K562 (cell line): ENCODE measurements around the gene RPL22L1. TPM values are rescaled to one million over a fixed set of nuclear protein-coding genes. Genes with fewer than 3 reads are reported as not detected.

Experiments
- ATAC-seq: fragments of 200-7000 bp; cut with Tn5 transposase; 3 replicates; pipeline ENCODE4 v1.9.1; 2020; ENCODE audit warnings: moderate library complexity
- BruUV-seq: library from RNA; stranded (reverse); fragments of 400-500 nt; replicated peaks from 2 replicates; lab custom pipeline; 2021; lab: Mats Ljungman, UMichigan
- CTCF ChIA-PET: fragments of 300-600 bp; formaldehyde crosslinking; extraction: SDS; loops from one replicate; lab custom pipeline; 2021; ENCODE audit warnings: low intra/inter-chr PET ratio; lab: Yijun Ruan, JAX
- POLR2A ChIA-PET: fragments of 300-600, 350-650 bp; sonication (Branson Sonifier 250); formaldehyde crosslinking; extraction: SDS; loops from one replicate; lab custom pipeline; 2021; ENCODE audit warnings: antibody characterized with exemption, inconsistent platforms; lab: Yijun Ruan, JAX
- DNase-seq, 4 experiments: peaks; one replicate each; pipeline versions ENCODE4 v3.0.0 to v3.0.0-alpha.2; 2011 to 2018; ENCODE audit warnings: low spot score in 3 of 4, mixed read lengths in 3 of 4; ENCODE audit errors: extremely low read depth in 1 of 4
- FAIRE-seq: peaks from 2 replicates; lab custom pipeline; 2011; peaks lifted over from hg19 to GRCh38; lab: Jason Lieb, UNC
- H2AFZ ChIP-seq: 2 replicates; pipeline ENCODE4 v1.6.0; 2011; ENCODE audit warnings: low read depth, low read length, control low read depth, inconsistent platforms
- H3K27ac ChIP-seq: fragments of 200-600 bp; 3 replicates; pipeline ENCODE4 v1.8.0; 2011; ENCODE audit warnings: low read depth, mild to moderate bottlenecking, control low read depth, inconsistent platforms, low read length, moderate library complexity, mixed read lengths; ENCODE audit errors: extremely low read depth
- H3K27me3 ChIP-seq, 2 experiments: fragments of 300-600 bp in 1 of 2; 2 replicates in 1 of 2; 3 replicates in 1 of 2; pipeline versions ENCODE4 v1.6.0 to v1.8.0; 2011; ENCODE audit warnings: inconsistent platforms in 2 of 2, low read length in 2 of 2, mild to moderate bottlenecking in 1 of 2, mixed read lengths in 1 of 2, moderate library complexity in 1 of 2; ENCODE audit not compliant: control insufficient read depth in 2 of 2, insufficient read depth in 2 of 2
- H3K36me3 ChIP-seq: fragments of 300-600 bp; 3 replicates; pipeline ENCODE4 v1.8.0; 2011; ENCODE audit warnings: mild to moderate bottlenecking, low read length, inconsistent platforms; ENCODE audit not compliant: control insufficient read depth, insufficient read depth
- H3K4me1 ChIP-seq, 2 experiments: fragments of 200-600 bp in 1 of 2; replicated peaks in 1 of 2; 2 replicates in 1 of 2; 3 replicates in 1 of 2; pipeline versions ENCODE4 v1.5.1 to v1.8.0; 2011; ENCODE audit warnings: inconsistent platforms in 2 of 2, low read length in 2 of 2, mild to moderate bottlenecking in 1 of 2, mixed read lengths in 1 of 2, moderate library complexity in 1 of 2; ENCODE audit not compliant: control insufficient read depth in 2 of 2, insufficient read depth in 2 of 2
- H3K4me2 ChIP-seq: 2 replicates; pipeline ENCODE4 v1.6.1; 2011; ENCODE audit warnings: low read length, control low read depth, inconsistent platforms, mixed read lengths; ENCODE audit not compliant: insufficient read depth
- H3K4me3 ChIP-seq: fragments of 200-600 bp; sonication (generic), shearing (Covaris generic); 2 replicates; pipeline ENCODE4 v1.5.1; 2016; ENCODE audit warnings: control low read depth, inconsistent platforms
- H3K79me2 ChIP-seq: fragments of 200-600 bp; 3 replicates; pipeline ENCODE4 v1.8.0; 2011; ENCODE audit warnings: low read length, inconsistent platforms; ENCODE audit not compliant: control insufficient read depth, insufficient read depth
- H3K9ac ChIP-seq, 2 experiments: 2 replicates each; pipeline versions ENCODE4 v1.6.0 to v1.6.1; 2011; ENCODE audit warnings: low read depth in 2 of 2, low read length in 2 of 2, control low read depth in 1 of 2, inconsistent platforms in 1 of 2, mild to moderate bottlenecking in 1 of 2, mixed read lengths in 1 of 2; ENCODE audit not compliant: insufficient read depth in 1 of 2
- H3K9me1 ChIP-seq: one replicate; pipeline ENCODE4 v1.6.0; 2011; ENCODE audit warnings: inconsistent platforms, mild to moderate bottlenecking, low read length, moderate library complexity; ENCODE audit not compliant: control insufficient read depth, insufficient read depth
- H3K9me3 ChIP-seq: replicated peaks from 2 replicates; pipeline ENCODE4 v1.5.1; 2011; ENCODE audit warnings: low read depth, low read length, inconsistent platforms; ENCODE audit not compliant: control insufficient read depth, insufficient read depth
- H4K20me1 ChIP-seq: replicated peaks from 2 replicates; pipeline ENCODE4 v1.6.1; 2011; ENCODE audit warnings: low read length, inconsistent platforms, mixed read lengths; ENCODE audit not compliant: control insufficient read depth, insufficient read depth
- CHD2 ChIP-seq: IDR thresholded peaks from 2 replicates; pipeline ENCODE4 v1.6.1; 2011; ENCODE audit warnings: low read depth, low read length
- NR2C1 ChIP-seq, 2 experiments: fragments of 450-650 bp; IDR thresholded peaks; 2 replicates each; pipeline ENCODE4 v1.6.1; 2017; ENCODE audit warnings: mild to moderate bottlenecking in 2 of 2, antibody characterized with exemption in 1 of 2, inconsistent platforms in 1 of 2, missing compliant biosample characterization in 1 of 2, missing genetic modification characterization in 1 of 2
- ZNF407 ChIP-seq: fragments of 450-650 bp; IDR thresholded peaks from 2 replicates; pipeline ENCODE4 v1.6.1; 2016; ENCODE audit warnings: low read depth
- WGBS: fragments of 100-300 bp; shearing (Covaris generic); methylation state at CpG from one replicate; pipeline ENCODE4 v1.1.6; 2016; ENCODE audit warnings: low coverage, mixed read lengths; ENCODE audit not compliant: insufficient coverage; ENCODE audit errors: missing lambda C conversion rate; 5-methylcytosine and 5-hydroxymethylcytosine counted together
- in situ Hi-C: fragments of 300-500 bp; cut with MboI; formaldehyde crosslinking; loops from 4 replicates; pipeline ENCODE4 v1.15.0; 2018; ENCODE audit warnings: inconsistent platforms, mixed read lengths
- intact Hi-C: fragments of 100-400 bp; cut with micrococcal nuclease; formaldehyde crosslinking; loops from 2 replicates; pipeline ENCODE4 v1.14.2; 2022
- polyA plus RNA-seq, 8 experiments: library from polyadenylated mRNA; depleted of rRNA in 4 of 8; stranded (reverse) in 5 of 8; unstranded in 3 of 8; fragments of >200 nt; fragmentation: Nextera tagmentation in 2 of 8; fragmentation: Illumina TruSeq in 1 of 8; extraction: Ambion mirVana in 2 of 8; extraction: Trizol in 1 of 8; gene quantifications; 2 replicates each; pipeline versions ENCODE4 v1.2.1 to v1.2.3, GENCODE V29; 2011 to 2014; ENCODE audit warnings: inconsistent platforms in 1 of 8, missing spikeins in 1 of 8
- total RNA-seq, 7 experiments: library from RNA; depleted of rRNA in 6 of 7; stranded (reverse); fragments of >200 nt in 6 of 7; fragmentation: Illumina TruSeq in 2 of 7; extraction: Trizol in 2 of 7; gene quantifications; 2 replicates each; pipeline versions ENCODE4 v1.2.1 to v1.2.3, GENCODE V29; 2011 to 2021; ENCODE audit warnings: low replicate concordance in 1 of 7

Gene RPL22L1
- total and polyA plus RNA-seq, 9 of the 15 experiments (the other 6 are each of a cell fraction or from before 2014, with no cell fraction given) = 53.9 to 198 (median 108) TPM

- BruUV-seq = no TSS peak
- WGBS = 41% methylated on average over 10 of the region's 10 CpGs
- no peak for DNase-seq
- in situ Hi-C loops (no loop called here), intact Hi-C loops (loop anchor here (10.0 kb wide), 1 partner anchor 92 kb away; no protein-coding TSS in a partner anchor)
- ChIA-PET CTCF (interaction anchor here (0.6 kb wide), 1 partner anchor 868 kb away, joined by 3 read pairs; no protein-coding TSS in a partner anchor), POLR2A (interaction anchor here (0.6 to 2.2 kb wide), 5 partner anchors 7 to 1665 kb away, joined by 3 to 12 read pairs (median 3); partner anchors contain the start of gene RPL22L1)
- Histone ChIP-seq H4K20me1 (peaks cover 9% of the 10 kb centered on the region), H3K79me2 (peaks cover 11% of the 10 kb centered on the region), H3K9me3 (no peaks in the 10 kb centered on the region), H3K9ac (no peak overlapping the region), H3K4me3 (no peak overlapping the region), H3K9me1 (no peaks in the 10 kb centered on the region), H3K27ac (no peak overlapping the region), H3K4me1 (peaks cover 3 to 7% of the 10 kb centered on the region in 2 experiments; a peak in 2 of 5 replicates), H2AFZ (peak overlapping the region; percentile 46), H3K4me2 (no peak overlapping the region), H3K27me3 (no peaks in the 10 kb centered on the region), H3K36me3 (peaks cover 22% of the 10 kb centered on the region)
- FAIRE-seq = no peak
- no peak for ATAC-seq
- TF ChIP-seq NR2C1 (IDR thresholded peaks at IDR 0.05) (no peak), NR2C1 (tag; IDR thresholded peaks at IDR 0.05) (0 out of 2 replicates have a peak, but pooled peaks have one; percentile 22), ZNF407 (no peak), CHD2 (no peak)
These were observed 7.2 kb downstream of the RPL22L1 start for GRCh38 chr3:170862618-170863374.
